SHP77 treated with DMSO at 0.1 percent for 48 hours (cell line): ENCODE results near the gene IQSEC1.

Experiments used
- DNase-seq: peaks from one replicate; lab custom pipeline; 2025; lab: John Stamatoyannopoulos, UW

IQSEC1 gene

DNA sequence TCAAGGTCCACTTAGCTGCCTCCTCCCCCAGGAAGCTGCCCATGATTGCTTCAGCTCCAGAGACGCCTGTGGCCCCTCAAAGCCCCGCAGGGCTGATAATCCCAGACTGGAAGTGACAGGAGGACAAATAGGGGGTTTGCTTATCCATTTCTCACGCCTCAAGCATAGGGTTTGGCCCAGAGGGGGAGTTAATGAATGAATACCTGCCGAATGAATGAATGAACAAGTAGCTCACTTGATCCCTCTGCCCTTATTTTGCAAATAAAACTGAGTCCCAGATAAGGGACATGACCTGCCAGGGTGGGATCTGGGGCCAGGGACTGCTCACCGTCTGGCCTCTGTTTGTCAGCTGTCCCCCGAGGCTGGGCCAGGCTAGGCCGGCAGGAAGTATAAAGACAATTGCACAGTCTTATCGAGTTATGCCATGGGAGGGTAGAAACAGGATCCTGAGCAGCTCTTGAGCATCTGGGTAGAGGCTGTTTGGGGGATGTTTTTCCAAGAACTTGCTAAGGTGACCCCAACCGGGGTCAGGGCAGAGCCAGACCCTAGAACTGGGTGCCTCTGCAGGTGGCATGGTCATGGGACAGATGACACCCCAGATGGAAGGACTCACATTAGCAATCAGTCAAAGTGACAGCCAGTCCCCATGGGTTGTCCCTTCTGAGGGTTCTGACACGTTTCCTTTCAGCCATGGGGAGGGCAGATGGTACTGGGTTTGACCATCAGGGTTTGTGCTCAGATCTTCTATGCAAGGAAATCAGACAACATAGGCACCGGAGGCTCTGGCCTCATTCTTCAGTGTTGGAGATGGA, 45.0 kb downstream of the IQSEC1 start:
- no peak for DNase-seq

DNA sequence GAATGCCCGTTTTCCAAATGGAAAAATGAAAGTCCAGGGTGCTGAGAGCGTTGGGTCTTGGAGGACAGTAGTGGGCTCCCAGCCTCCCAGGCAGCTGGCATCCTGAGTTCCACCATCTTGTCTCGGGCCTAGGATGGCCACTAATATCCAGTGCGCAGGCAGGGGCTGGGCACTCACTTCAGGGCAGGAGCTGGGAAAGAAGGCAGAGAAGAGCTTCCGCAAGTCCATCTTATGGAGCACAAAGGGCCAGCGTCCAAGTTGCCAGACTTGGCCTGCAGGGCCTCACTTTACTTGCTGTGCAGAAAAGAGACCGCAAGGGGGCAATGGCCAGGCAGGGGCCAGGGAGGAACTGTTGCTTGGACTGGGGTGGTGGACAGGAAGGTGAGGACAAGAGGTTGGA, 46.1 kb downstream of the IQSEC1 start:
- DNase-seq, result no peak

DNA sequence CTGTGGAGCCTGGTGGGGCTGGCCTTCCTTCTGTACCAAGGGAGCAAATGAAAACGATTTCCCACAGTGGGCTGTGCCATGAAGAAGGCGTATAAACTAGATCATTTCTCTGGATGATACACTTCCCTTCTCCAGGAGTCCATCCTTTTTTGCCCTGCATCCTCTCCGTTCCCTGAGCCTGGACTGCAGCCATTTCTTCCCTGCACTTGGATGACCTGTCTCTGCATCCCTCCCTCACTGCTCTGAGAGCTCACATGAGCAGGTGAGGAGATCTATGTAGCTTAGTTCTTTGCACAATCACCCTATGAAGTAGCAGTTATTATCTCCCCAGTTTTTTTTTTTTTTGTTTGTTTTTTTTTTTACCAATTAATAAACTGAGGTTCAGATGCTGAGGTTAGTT, 46.7 kb downstream of the IQSEC1 start:
- DNase-seq, result no peak

DNA sequence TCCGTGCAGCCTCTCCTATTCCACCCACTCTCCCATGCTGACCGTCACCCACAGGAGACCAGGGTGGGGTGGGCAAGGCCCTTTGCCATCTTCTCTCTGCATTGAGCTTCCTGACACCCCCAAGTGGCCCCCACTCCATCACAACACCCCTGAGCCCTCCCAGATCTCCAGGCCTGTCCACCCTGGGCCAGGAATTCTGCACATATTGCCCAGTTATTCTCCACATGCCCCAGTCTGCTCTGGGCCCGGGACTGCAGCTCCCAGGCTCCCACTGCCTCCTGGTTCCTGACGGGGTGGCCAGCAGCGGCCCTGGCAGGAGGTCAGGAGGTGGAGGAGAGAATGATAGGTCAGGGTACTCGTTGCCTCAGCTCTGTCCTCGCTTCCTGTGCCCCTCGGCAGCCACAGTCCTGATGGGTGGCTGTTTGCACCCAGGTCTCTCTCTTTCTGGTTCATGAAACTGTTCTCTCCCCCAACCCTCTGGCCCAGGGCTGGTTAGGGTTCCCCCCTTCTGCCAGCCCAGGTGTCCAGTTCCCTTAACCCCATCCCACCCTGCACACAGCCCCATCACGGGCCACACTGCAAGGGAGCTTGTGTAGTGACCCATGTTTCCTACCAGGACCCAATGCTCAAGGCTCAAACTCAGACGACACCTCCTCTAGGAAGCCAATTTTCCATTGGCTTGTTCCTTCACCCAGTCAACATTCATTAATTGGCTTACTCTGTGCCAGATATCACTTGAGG, 47.3 kb downstream of the IQSEC1 start:
- no peak for DNase-seq

DNA sequence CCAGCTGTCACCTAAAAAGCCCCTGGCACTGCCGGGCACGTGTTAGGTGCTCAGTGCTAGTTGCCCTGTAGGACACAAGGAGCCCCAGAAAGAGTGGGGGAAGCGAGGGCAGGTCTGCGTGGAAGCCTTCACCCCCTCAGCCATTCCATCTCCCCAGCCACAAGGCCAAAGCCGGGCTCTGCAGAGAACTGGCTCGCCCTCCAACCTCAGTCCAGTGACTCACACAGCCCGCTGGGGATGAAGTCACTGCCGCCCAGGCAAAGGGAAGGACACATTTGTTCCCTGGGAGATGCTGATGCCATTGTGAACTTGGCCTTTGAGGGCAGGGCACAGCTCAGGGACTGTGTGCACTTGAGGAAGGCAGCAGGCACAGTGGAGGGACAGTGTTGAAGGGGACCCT, 48.1 kb downstream of the IQSEC1 start:
- no peak for DNase-seq

DNA sequence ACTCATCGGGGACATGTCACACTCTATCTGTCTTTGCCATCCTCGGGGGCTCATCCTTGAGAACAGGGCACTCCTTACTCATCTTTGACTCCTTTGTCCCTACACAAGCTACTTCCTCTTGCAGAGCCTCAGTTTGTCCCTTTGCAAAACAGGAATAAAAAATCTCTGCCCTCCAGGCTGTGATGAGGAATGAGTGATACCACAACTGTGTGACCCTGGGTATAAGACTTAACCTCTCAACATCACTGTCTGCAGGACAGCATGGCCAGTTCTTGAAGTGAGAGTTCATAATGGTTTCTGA, 48.5 kb downstream of the IQSEC1 start:
- no peak for DNase-seq

DNA sequence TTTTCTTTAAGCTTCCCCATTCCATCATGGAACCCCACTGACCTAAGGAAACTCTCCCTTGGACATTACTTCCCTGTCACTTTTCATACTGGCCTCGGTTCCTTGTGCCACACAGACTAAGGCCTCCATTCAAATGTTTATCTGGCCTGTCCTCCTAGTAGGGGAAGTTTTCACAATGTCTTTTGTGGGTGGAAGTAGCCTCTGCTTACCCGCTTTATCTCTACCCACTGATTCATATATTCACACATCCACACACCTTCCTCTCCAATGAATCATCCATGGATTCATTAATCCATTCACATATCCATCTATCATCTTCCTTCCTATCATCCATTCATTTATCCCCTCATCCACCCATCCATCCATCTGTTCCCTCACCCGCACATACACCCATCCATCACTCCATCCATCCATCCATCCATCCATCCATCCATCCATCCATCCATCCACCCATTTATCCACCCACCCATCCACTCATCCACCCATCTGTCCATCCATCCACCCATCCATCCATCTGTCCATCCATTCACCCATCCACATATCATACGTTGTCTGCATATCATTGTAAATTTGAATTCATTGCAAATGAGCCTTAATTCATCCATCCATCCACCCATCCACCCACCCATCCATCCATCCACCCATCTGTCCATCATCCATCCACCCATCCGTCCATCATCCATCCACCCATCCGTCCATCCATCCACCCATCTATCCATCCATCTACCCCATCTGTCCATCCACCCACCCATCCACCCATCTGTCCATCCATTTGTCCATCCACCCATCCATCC, 49.1 kb downstream of the IQSEC1 start:
- no peak for DNase-seq

DNA sequence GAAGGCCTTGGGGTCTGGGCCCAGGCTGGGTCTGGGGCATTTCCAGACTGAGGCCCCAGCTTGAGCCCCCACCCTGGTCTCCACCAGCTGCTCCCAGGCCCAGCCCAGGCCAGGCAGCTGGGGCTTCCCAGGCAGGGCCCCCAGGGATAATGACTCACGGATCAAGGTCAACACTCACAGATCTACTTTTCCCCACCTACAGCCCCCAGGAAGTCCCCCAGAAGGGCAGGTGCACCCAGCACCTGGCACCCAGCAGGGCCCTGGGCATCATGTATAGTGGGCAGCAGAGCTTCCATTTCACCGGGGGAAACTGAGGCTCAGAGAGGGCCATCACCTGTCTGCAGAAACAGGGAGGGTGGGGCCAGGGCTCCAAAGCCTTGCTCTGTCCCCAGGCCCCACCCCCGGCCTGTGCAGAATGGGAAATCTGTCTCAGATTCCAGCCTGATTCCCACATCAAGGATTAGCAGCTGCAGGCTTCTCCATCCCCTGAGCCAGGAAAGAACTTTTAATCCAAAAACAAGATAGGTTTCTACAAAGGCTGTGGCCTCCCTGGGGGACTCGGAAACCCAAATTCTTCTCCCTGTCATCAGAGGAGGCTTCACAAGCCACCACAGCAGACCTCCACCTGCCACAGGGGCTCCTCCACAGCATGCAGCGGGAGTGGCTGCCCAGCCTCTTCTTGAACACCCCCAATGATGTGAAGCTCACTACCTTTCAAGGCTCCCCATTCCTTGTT, 49.8 kb downstream of the IQSEC1 start:
- no peak for DNase-seq

DNA sequence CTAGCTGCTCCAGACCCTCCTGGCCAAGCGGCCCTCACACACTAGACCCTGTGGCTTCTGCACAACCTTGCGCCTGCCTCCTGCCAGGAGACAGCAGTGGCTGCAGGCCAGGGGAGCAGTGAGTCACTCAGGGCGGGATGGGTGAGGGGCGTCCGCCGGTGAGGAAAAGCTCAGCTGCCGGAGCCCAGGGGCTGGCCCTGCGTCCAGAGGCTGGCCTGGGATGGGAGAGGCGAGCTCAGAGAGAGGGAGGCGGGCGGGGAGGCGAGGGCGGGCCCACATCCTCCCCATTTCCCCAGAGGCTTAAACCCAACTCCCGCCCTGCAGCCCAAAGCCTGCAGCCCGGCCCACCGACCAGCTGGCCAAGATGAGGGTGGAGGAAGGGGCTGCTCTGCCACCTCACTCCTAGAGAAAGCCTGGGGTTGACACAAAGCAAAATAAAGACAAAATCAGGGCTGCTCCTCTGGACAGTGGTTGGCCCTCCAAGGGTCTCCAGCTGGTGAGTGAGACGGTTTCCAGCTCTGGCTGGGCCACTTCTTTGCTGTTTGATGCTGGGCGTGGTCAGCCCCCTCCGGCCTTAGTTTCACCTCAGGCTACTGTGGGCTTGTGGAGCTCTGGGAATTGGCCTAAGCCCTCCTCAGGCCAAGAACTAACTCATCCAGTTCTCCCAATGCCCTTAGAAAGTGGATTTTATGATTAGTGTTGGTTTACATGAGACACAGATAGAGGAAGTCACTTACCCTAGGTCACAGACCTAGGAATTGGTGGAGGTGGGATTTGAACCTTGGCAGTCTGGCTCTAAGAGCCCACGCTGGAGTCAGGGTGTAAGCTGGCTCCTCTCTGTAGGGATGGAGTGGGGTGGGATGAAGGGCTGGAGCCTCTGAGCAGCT, 50.6 kb downstream of the IQSEC1 start:
- peak; percentile 38 for DNase-seq

DNA sequence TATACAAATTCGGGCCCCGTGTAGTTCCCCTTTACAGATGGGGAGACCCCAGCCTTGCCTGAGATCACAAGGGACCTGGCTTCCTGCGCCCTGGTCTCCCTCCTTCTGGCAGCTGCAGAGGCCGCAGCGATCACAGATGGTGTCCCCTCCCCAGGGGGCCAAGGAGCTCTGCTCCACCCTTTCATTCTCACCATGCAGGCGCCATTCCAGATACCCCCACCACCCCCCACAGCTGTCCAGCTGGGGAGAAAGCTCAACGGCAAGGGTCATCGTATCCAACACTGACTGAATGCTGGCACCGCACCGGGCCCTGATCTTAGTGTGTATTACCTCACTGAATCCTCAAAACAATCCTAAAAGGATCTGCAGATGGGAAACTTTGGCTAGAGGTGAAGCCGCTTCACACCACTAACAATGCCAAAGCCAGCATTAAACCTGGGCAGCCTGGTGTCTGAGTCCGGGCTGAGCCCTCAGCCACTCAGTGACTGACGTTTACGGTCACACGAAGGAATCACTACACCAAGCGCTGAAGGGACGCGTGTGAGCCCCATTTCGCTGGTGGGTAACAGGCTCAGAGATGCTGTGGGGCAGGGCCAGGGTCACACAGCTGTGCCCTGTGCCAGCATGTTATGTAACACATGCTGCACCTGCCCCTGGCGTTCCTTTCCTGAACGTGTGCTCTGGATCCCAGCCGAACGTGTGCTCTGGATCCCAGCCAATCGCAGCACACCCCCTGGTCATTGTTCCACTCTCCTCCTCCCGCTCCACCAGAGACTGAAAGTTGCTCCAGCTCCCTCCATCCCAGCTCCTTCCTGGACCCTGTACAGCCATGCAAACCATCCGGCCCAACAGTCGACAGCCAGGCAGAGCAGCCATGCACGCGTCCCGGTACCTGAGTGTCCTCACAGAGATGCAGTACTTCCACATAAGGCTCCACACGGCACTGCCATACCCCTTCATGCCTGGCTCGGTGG, 51.8 kb downstream of the IQSEC1 start:
- peak; percentile 61 for DNase-seq

DNA sequence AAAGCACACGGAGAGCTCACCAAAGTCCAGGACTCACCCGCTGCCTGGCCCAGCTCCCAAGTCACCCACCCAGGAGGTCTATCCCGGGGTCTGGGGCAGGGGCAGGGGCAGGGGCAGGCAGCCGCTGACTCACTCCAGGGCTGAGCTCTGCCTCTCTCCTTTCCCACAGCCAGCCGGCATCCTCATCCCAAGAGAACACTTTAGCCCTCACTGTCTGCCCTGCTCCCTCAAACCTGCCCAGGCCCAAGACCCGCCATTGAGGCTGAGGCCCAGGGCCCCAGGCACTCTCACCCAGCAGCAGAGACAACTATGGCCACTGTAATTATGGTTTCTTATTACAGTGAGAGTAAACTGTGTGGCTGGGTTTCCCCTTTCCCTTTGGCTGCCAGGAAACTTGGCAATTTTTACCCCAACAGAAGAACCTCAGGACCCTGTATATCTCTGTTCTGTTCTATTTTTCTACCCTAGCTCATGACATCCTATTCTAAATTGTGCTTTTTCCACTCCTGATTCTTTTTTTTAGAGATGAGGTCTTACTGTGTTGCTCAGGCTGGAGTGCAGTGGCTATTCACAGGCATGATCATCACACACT, 53.0 kb downstream of the IQSEC1 start:
- DNase-seq, result no peak

DNA sequence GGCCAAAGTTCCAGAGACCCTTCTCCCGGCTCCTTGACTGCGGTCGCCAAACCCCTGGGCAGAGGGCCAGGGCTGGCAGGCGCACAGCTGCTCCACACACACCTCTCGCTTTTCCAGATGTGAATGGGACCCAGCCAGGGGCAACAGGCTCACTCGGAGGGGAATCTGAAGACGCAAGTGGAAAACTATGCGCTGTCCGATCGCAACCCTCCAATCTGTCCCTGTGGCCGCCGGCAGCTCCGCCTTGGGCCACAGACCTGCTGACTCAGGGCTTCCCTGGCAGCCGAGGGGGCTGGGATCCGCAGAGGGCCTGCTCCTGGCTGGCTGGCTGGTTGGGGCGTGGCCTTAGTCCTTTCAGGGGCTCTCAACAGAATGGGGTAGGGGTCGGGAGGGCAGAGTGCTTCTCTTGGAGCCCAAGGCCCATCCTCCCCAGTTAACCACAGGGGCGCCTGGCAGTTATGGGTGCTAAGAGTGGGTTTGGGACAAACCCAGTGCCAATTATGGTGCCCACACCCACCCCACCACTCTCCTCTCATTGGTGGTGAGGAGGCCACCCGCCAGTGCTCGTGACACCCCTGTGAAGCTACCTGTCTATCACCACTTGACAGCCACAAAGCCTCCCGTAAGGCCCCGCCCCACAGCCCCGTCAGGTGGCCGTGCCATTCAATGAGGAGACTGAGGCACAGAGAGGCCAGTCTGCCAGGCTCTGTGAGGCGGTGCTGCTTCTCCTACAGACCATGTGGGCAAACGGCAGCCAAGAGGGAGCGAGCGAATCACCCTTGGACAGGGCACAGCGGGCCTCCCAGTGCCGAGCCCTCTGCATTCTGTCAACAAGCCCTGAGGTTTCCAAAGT, 53.8 kb downstream of the IQSEC1 start:
- DNase-seq, result no peak

DNA sequence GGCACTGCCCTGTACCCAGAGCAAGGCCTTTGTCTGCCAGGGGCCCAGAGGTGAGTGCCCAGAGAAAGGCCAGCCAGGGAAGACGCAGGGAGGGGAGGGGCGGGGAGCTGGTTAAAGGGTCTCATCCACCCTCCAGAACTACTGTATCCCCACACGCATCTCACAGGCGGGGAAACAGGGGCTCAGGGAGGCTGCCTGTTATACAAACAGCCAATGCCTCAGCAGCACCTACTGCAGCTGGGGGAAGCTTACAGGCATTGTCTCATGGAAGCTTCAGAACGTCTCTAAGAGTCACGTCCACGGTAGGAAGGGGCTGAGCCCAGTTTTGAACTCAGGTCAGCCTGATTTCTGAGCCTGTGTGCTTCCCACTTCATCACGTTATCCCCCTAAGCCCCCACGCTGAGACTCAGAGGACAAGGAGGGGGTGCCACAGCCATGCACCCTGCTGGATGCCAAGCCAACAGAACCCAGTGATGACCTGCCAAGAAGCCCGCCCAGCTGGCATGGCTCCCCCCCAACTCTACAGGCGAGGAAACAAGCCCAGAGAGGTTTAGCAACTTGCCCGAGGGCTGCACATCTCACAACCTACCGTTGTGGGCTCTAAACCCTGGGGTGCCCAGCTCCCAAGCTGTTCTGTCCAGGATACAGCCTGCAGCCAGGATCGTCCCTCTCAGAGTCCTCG, 54.5 kb downstream of the IQSEC1 start:
- no peak for DNase-seq

DNA sequence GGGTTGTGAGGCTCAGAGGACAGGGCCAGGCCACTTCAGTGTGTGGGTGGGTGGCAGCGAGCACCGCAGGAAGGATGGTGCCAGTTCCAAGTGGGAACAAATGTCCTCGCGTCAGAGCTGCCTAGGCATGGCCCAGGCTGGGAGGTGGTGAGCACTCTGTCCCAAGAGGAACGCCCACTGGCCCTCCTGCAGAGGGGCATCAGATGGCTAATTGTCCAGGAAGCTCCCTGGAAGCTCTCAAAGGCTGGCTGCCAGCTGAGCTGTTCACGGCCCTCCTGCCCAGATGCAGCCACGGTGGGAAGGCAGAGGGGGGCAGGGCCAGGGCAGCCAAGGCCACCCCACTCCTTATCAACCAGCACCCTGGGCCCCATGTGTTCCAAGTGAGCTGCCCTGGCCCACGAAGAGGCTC, 55.2 kb downstream of the IQSEC1 start:
- no peak for DNase-seq

DNA sequence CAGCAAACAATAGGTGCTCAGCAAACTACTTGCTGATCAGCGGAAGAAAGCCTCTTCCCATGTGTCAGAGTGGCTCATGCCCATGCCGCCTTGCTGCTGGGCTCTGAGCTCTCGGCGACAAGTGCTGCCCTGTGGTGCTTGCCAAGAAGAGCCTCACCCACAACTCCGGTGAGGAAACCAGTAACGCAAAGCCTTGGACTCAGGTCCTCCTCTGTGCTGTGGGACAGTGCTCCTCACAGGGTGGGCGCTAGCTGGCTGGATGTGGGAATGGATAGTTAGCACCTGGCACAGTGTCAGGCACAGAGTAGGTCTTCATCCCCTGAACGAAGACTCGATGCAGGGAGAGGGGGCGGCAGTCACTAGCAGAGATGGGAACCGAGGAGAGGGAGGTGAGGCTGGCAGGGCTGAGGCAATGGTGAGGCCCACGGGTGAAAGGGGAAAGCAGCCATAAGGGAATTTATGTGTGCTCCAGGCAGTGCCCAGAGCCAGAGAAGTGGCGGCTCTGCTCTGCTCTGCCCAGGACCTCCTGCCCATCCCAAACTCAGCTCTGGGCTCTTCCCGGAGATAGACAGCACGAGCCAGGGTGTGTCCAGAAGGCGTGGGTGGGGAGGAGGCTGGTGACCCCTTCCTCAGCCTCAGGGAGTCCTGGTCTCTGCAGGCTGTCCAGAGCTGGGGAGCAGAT, 55.7 kb downstream of the IQSEC1 start:
- no peak for DNase-seq

DNA sequence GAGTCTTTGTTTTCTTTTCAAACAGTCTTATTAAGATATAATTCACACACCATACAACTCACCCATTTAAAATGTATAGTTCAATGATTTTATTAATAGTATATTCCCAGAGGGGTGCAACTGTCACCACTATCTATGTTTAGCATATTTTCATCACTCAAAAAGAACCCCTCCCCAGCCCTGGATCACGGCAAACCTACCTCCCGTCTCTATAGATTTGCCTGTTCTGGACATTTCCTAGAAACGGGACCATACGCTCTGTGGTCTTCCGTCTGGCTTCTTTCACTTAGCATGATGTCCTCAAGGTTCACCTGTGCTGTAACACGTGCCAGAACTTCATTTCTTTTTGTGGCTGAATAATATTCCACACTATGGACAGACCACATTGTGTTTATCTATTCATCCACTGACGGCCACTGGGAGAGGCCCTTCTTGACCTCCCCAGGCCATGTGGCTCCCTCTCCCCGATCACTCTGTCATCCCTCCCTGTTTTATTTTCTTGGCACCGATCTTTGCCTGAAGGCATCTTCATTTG, 56.4 kb downstream of the IQSEC1 start:
- DNase-seq, result no peak

DNA sequence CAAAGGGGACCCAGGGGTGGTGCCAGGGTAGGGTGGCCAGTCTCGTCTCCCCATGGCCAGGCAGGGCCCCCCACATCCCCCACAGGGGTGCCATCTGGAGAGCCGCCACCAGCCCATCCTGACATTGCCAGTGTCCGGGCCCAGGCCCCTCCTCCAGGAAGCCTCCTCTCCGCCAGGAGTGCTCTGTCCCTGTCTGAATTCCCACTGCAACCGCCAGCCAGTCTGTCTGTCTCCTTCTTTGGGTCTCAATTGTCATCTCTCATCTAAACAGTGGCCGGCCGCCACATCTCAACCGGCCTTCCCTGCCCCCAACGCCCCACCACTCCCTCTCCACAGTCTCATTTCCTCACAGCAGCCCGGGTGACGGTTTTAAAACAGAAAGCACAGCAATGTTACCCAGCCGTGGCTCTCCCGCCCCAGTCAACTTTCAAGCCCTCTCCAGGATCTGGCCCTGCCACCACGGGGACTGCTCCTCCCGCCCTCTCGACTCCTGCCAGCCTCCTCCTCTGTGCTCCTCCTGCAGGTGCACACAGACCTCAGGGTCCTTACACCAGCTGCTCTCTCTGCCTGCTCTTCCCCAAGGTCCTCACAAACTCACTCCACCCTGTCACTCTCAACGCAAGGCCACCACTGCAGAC, 57.0 kb downstream of the IQSEC1 start:
- DNase-seq, result peak; percentile 6
